Smooth muscle cell of the umbilical artery (primary cell): Measurements from ENCODE around the gene PSPC1. TPM values are rescaled to one million over a fixed set of nuclear protein-coding genes. Genes with fewer than 3 reads are reported as not detected.

Source experiments
- total RNA-seq: library from RNA; depleted of rRNA; stranded (reverse); fragments of >200 nt; gene quantifications from 2 replicates; pipeline ENCODE4 v1.2.3, GENCODE V29; 2014

PSPC1 gene, protein sequence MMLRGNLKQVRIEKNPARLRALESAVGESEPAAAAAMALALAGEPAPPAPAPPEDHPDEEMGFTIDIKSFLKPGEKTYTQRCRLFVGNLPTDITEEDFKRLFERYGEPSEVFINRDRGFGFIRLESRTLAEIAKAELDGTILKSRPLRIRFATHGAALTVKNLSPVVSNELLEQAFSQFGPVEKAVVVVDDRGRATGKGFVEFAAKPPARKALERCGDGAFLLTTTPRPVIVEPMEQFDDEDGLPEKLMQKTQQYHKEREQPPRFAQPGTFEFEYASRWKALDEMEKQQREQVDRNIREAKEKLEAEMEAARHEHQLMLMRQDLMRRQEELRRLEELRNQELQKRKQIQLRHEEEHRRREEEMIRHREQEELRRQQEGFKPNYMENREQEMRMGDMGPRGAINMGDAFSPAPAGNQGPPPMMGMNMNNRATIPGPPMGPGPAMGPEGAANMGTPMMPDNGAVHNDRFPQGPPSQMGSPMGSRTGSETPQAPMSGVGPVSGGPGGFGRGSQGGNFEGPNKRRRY
- total RNA-seq, result 57.3 and 63.9 TPM in 2 replicates

DNA sequence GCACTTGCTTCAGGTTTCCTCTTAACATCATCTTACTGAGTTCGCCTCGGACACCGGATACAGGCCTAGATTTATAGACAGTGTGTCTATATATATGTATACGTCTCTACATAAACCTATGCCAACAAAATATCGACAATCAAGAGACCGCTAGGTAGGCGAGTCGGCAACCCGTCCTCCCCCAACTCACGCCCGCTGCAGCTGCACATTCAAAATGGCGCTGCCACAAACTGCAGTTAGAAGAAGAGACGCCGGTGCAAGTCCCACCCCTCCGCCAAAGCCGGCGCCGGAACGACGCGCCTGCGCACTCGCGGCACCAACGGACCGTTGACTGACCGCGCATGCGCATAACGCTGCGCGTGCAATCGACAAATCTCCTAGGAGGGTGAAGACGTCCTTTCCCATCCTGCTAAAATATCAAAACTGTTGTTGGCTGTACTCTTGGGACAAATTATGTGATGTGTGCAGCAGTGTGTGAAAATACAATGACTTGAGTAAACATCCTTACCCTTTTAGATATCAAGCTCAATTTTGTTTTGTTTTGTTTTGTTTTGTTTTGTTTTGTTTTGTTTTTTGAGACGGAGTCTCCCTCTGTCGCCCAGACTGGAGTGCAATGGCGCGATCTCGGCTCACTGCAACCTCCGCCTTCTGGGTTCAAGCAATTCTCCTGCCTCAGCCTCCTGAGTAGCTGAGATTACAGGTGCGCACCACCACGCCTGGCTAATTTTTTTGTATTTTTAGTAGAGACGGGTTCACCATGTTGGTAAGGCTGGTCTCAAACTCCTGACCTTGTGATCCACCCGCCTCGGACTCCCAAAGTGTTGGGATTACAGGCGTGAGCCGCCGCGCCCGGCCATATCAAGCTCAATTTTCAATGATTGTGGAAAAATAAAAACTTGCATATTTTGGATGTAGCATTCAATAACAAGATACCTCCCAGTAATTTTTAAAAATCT, at the start of gene PSPC1:
PSPC1 (minus strand) TSS at position 219 of the 956 bp plus-strand sequence; CDS start at position 31, 188 bp downstream.

Other genes with a start within 250 kb of the PSPC1 start
- not detected in 2 replicates for gene TPTE2, start 221.4 kb downstream of the PSPC1 start, total RNA-seq
- 19.3 and 22.8 TPM in 2 replicates for gene MPHOSPH8, start 149.3 kb downstream of the PSPC1 start, total RNA-seq
- 12.5 and 13.7 TPM in 2 replicates for gene ZMYM5, start 80.7 kb upstream of the PSPC1 start, total RNA-seq
- 70.4 and 80.1 TPM in 2 replicates for gene ZMYM2, start 175.8 kb upstream of the PSPC1 start, total RNA-seq